ENCODE data around the gene SLC15A3.

The SLC15A3 gene

GRCh38 chr11:60918939-60919265, 33.1 kb downstream of the SLC15A3 start:
- Histone ChIP-seq H2BK12ac (ENCODE audit: low read length in 2 of 2) (no peak overlapping the region), H2AK5ac (ENCODE audit: low read length, severe bottlenecking) (no peak overlapping the region), H2BK120ac (ENCODE audit: low read depth, low read length) (no peak overlapping the region), H3K14ac (ENCODE audit: low read length in 2 of 2) (no peak overlapping the region), H3K4ac (ENCODE audit: low read depth in 1 of 2, low read length in 2 of 2) (no peak overlapping the region), H3K4me3 (ENCODE audit: insufficient read depth in 1 of 2, low read depth in 1 of 2, low read length in 2 of 2) (no peak overlapping the region), H3K4me1 (ENCODE audit: control insufficient read depth, insufficient read depth, low read depth, low read length) (peaks cover 22% of the 10 kb centered on the region), H3K27me3 (ENCODE audit: control insufficient read depth in 1 of 2, insufficient read depth in 1 of 2, low read length in 2 of 2) (no peaks in the 10 kb centered on the region), H2AFZ (ENCODE audit: low read depth, low read length) (no peak overlapping the region), H3K9ac (ENCODE audit: low read length) (no peak overlapping the region), H3K4me2 (ENCODE audit: low read length, poor library complexity, severe bottlenecking) (no peak overlapping the region), H3K18ac (ENCODE audit: low read depth in 1 of 2, low read length in 2 of 2) (no peak overlapping the region), H4K91ac (ENCODE audit: low read length) (no peak overlapping the region), H3K79me1 (replicated peaks; ENCODE audit: low read length, poor library complexity, severe bottlenecking) (peaks cover 33% of the 10 kb centered on the region), H3K27ac (ENCODE audit: low read length, poor library complexity, severe bottlenecking) (no peak overlapping the region), H2BK15ac (ENCODE audit: low read depth, poor library complexity, severe bottlenecking) (no peak overlapping the region), H2BK5ac (ENCODE audit: low read depth, low read length, poor library complexity, severe bottlenecking) (no peak overlapping the region), H3K36me3 (ENCODE audit: control insufficient read depth in 1 of 2, insufficient read depth in 2 of 2, low read depth in 1 of 2, low read length in 2 of 2) (peaks cover 33 to 36% of the 10 kb centered on the region in 2 experiments), H4K8ac (ENCODE audit: low read length) (no peak overlapping the region), H3K23ac (ENCODE audit: low read length in 2 of 2) (no peak overlapping the region), H3K9me3 (ENCODE audit: control insufficient read depth, low read length) (no peaks in the 10 kb centered on the region)
- DNase-seq, result peak; percentile 61
- WGBS, result 0% methylated on average over 1 of the region's 2 CpGs

GRCh38 chr11:60918251-60918938, 33.6 kb downstream of the SLC15A3 start:
- WGBS, result 83% methylated on average over 4 of the region's 4 CpGs
- Histone ChIP-seq H3K4me3 (ENCODE audit: insufficient read depth in 1 of 2, low read depth in 1 of 2, low read length in 2 of 2) (no peak overlapping the region), H2BK15ac (ENCODE audit: low read depth, poor library complexity, severe bottlenecking) (no peak overlapping the region), H3K9ac (ENCODE audit: low read length) (no peak overlapping the region), H2BK12ac (ENCODE audit: low read length in 2 of 2) (no peak overlapping the region), H4K8ac (ENCODE audit: low read length) (no peak overlapping the region), H2AK5ac (ENCODE audit: low read length, severe bottlenecking) (no peak overlapping the region), H3K23ac (ENCODE audit: low read length in 2 of 2) (no peak overlapping the region), H3K4me1 (ENCODE audit: control insufficient read depth, insufficient read depth, low read depth, low read length) (peaks cover 18% of the 10 kb centered on the region), H4K91ac (ENCODE audit: low read length) (no peak overlapping the region), H2BK120ac (ENCODE audit: low read depth, low read length) (no peak overlapping the region), H2AFZ (ENCODE audit: low read depth, low read length) (no peak overlapping the region), H3K18ac (ENCODE audit: low read depth in 1 of 2, low read length in 2 of 2) (no peak overlapping the region), H3K36me3 (ENCODE audit: control insufficient read depth in 1 of 2, insufficient read depth in 2 of 2, low read depth in 1 of 2, low read length in 2 of 2) (peaks cover 31 to 36% of the 10 kb centered on the region in 2 experiments), H3K27ac (ENCODE audit: low read length, poor library complexity, severe bottlenecking) (no peak overlapping the region), H3K14ac (ENCODE audit: low read length in 2 of 2) (no peak overlapping the region), H2BK5ac (ENCODE audit: low read depth, low read length, poor library complexity, severe bottlenecking) (no peak overlapping the region), H3K79me1 (replicated peaks; ENCODE audit: low read length, poor library complexity, severe bottlenecking) (peaks cover 33% of the 10 kb centered on the region), H3K9me3 (ENCODE audit: control insufficient read depth, low read length) (no peaks in the 10 kb centered on the region), H3K27me3 (ENCODE audit: control insufficient read depth in 1 of 2, insufficient read depth in 1 of 2, low read length in 2 of 2) (no peaks in the 10 kb centered on the region), H3K4me2 (ENCODE audit: low read length, poor library complexity, severe bottlenecking) (no peak overlapping the region), H3K4ac (ENCODE audit: low read depth in 1 of 2, low read length in 2 of 2) (no peak overlapping the region)
- DNase-seq, result no peak

DNA sequence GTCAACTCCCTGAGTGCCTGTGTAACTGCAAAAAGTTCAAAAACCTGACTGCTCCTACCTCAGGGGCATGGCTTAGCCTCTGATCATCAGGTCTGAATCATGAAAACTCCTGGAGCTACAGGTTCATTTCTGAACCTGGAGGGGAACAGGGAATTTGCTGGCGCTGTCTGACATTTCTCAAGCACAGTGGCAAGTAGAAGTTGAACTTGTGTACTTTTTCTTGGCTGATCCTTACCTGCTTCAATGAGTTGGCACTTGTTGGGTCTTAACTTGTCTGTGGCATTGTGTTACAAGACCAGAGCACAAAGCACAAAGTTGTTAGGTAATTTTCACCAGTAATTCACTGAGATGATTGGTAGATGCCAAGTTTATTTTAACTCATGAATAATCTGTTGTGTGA, 34.7 kb downstream of the SLC15A3 start:
- Histone ChIP-seq H3K36me3 (ENCODE audit: control insufficient read depth in 1 of 2, insufficient read depth in 2 of 2, low read depth in 1 of 2, low read length in 2 of 2) (peaks cover 22 to 28% of the 10 kb centered on the region in 2 experiments), H3K79me1 (replicated peaks; ENCODE audit: low read length, poor library complexity, severe bottlenecking) (peaks cover 31% of the 10 kb centered on the region), H3K4me2 (ENCODE audit: low read length, poor library complexity, severe bottlenecking) (no peak overlapping the region), H2AK5ac (ENCODE audit: low read length, severe bottlenecking) (no peak overlapping the region), H2BK12ac (ENCODE audit: low read length in 2 of 2) (no peak overlapping the region), H3K4me3 (ENCODE audit: insufficient read depth in 1 of 2, low read depth in 1 of 2, low read length in 2 of 2) (no peak overlapping the region), H4K8ac (ENCODE audit: low read length) (no peak overlapping the region), H2AFZ (ENCODE audit: low read depth, low read length) (no peak overlapping the region), H3K14ac (ENCODE audit: low read length in 2 of 2) (no peak overlapping the region), H2BK120ac (ENCODE audit: low read depth, low read length) (no peak overlapping the region), H3K27me3 (ENCODE audit: control insufficient read depth in 1 of 2, insufficient read depth in 1 of 2, low read length in 2 of 2) (no peaks in the 10 kb centered on the region), H3K18ac (ENCODE audit: low read depth in 1 of 2, low read length in 2 of 2) (no peak overlapping the region), H3K27ac (ENCODE audit: low read length, poor library complexity, severe bottlenecking) (no peak overlapping the region), H3K4me1 (ENCODE audit: control insufficient read depth, insufficient read depth, low read depth, low read length) (peaks cover 26% of the 10 kb centered on the region), H3K23ac (ENCODE audit: low read length in 2 of 2) (no peak overlapping the region), H2BK5ac (ENCODE audit: low read depth, low read length, poor library complexity, severe bottlenecking) (no peak overlapping the region), H3K9ac (ENCODE audit: low read length) (no peak overlapping the region), H2BK15ac (ENCODE audit: low read depth, poor library complexity, severe bottlenecking) (no peak overlapping the region), H4K91ac (ENCODE audit: low read length) (no peak overlapping the region), H3K4ac (ENCODE audit: low read depth in 1 of 2, low read length in 2 of 2) (no peak overlapping the region), H3K9me3 (ENCODE audit: control insufficient read depth, low read length) (no peaks in the 10 kb centered on the region)
- no peak for DNase-seq
- WGBS, result 97% methylated on average over 1 of the region's 1 CpG

- Histone ChIP-seq H2AFZ (ENCODE audit: low read depth, low read length) (no peak overlapping the region), H3K79me1 (replicated peaks; ENCODE audit: low read length, poor library complexity, severe bottlenecking) (peaks cover 31% of the 10 kb centered on the region), H3K23ac (ENCODE audit: low read length in 2 of 2) (peak overlapping the region in 1 of 2 experiments; percentile 80), H3K18ac (ENCODE audit: low read depth in 1 of 2, low read length in 2 of 2) (no peak overlapping the region), H2BK15ac (ENCODE audit: low read depth, poor library complexity, severe bottlenecking) (no peak overlapping the region), H3K9ac (ENCODE audit: low read length) (no peak overlapping the region), H3K27me3 (ENCODE audit: control insufficient read depth in 1 of 2, insufficient read depth in 1 of 2, low read length in 2 of 2) (no peaks in the 10 kb centered on the region), H4K91ac (ENCODE audit: low read length) (no peak overlapping the region), H3K4me3 (ENCODE audit: insufficient read depth in 1 of 2, low read depth in 1 of 2, low read length in 2 of 2) (no peak overlapping the region), H2BK12ac (ENCODE audit: low read length in 2 of 2) (peak overlapping the region in 1 of 2 experiments; percentile 30), H2BK120ac (ENCODE audit: low read depth, low read length) (no peak overlapping the region), H3K36me3 (ENCODE audit: control insufficient read depth in 1 of 2, insufficient read depth in 2 of 2, low read depth in 1 of 2, low read length in 2 of 2) (peaks cover 17 to 23% of the 10 kb centered on the region in 2 experiments), H3K27ac (ENCODE audit: low read length, poor library complexity, severe bottlenecking) (no peak overlapping the region), H3K14ac (ENCODE audit: low read length in 2 of 2) (no peak overlapping the region), H3K9me3 (ENCODE audit: control insufficient read depth, low read length) (no peaks in the 10 kb centered on the region), H3K4me1 (ENCODE audit: control insufficient read depth, insufficient read depth, low read depth, low read length) (peaks cover 26% of the 10 kb centered on the region), H3K4ac (ENCODE audit: low read depth in 1 of 2, low read length in 2 of 2) (no peak overlapping the region), H3K4me2 (ENCODE audit: low read length, poor library complexity, severe bottlenecking) (no peak overlapping the region), H2AK5ac (ENCODE audit: low read length, severe bottlenecking) (peak overlapping the region; percentile 45), H4K8ac (ENCODE audit: low read length) (peak overlapping the region; percentile 66), H2BK5ac (ENCODE audit: low read depth, low read length, poor library complexity, severe bottlenecking) (no peak overlapping the region)
- 90% methylated on average over 3 of the region's 3 CpGs for WGBS
- no peak for DNase-seq
These were observed 35.2 kb downstream of the SLC15A3 start for GRCh38 chr11:60916669-60917206.
